ENCODE results near the gene SSPN.

- TF ChIP-seq CTCF (conservative IDR thresholded peaks at IDR 0.05) (no peak), ZFX (IDR thresholded peaks at IDR 0.05) (no peak)
Observed at GRCh38 chr12:26286186-26286585, 90.8 kb downstream of the SSPN start.
